Common myeloid progenitor, CD34-positive (primary cell): ENCODE measurements around the gene NIPAL4.

Source experiments
- CTCF ChIA-PET: fragments of 350-600 bp; sonication (Branson Sonifier 250); formaldehyde crosslinking; loops from one replicate; lab custom pipeline; 2021; ENCODE audit warnings: antibody characterized with exemption; lab: Charles Lee
- POLR2A ChIA-PET: fragments of 350-600 bp; sonication (Branson Sonifier 250); formaldehyde crosslinking; loops from one replicate; lab custom pipeline; 2021; ENCODE audit warnings: antibody characterized with exemption; lab: Charles Lee
- DNase-seq, 3 donors: peaks; one replicate each; pipeline versions ENCODE4 v3.0.0 to v3.0.0-alpha.2; 2013
- H3K27ac ChIP-seq, 2 experiments: 1 replicate in 1 of 2; 2 replicates in 1 of 2; pipeline ENCODE4 v1.7.0; 2013; ENCODE audit warnings: inconsistent platforms in 2 of 2, low read length in 2 of 2, mild to moderate bottlenecking in 2 of 2, low read depth in 1 of 2, moderate library complexity in 1 of 2; ENCODE audit not compliant: severe bottlenecking in 2 of 2, insufficient read depth in 1 of 2, poor library complexity in 1 of 2
- H3K27me3 ChIP-seq, 5 experiments: replicated peaks in 2 of 5; 1 replicate in 3 of 5; 2 replicates in 2 of 5; pipeline versions ENCODE4 v1.6.1 to v1.7.0; 2013; ENCODE audit warnings: low read length in 4 of 5, mild to moderate bottlenecking in 2 of 5, moderate library complexity in 2 of 5, inconsistent platforms in 1 of 5; ENCODE audit not compliant: insufficient read depth in 5 of 5, control insufficient read depth in 4 of 5
- H3K36me3 ChIP-seq, 4 experiments: 1 replicate in 2 of 4; 2 replicates in 2 of 4; pipeline versions ENCODE4 v1.6.1 to v1.7.0; 2013; ENCODE audit warnings: low read length in 3 of 4, control low read depth in 1 of 4, mild to moderate bottlenecking in 1 of 4; ENCODE audit not compliant: control insufficient read depth in 4 of 4, insufficient read depth in 4 of 4
- H3K4me1 ChIP-seq, 4 experiments: 1 replicate in 3 of 4; 2 replicates in 1 of 4; pipeline versions ENCODE4 v1.6.1 to v1.7.1; 2013; ENCODE audit warnings: low read length in 3 of 4, mild to moderate bottlenecking in 3 of 4, control low read depth in 1 of 4, inconsistent platforms in 1 of 4, moderate library complexity in 1 of 4; ENCODE audit not compliant: control insufficient read depth in 4 of 4, insufficient read depth in 4 of 4; ENCODE audit errors: control extremely low read depth in 1 of 4
- H3K4me3 ChIP-seq, 7 experiments: 1 replicate in 4 of 7; 2 replicates in 3 of 7; pipeline versions ENCODE4 v1.5.1 to v1.7.0; 2013; ENCODE audit warnings: mild to moderate bottlenecking in 7 of 7, low read length in 6 of 7, moderate library complexity in 6 of 7, inconsistent platforms in 2 of 7, low read depth in 2 of 7, control low read depth in 1 of 7; ENCODE audit not compliant: insufficient read depth in 4 of 7, control insufficient read depth in 1 of 7; ENCODE audit errors: extremely low read depth in 1 of 7
- H3K9me3 ChIP-seq, 5 experiments: 1 replicate in 4 of 5; 2 replicates in 1 of 5; pipeline versions ENCODE4 v1.6.1 to v1.7.1; 2013; ENCODE audit warnings: low read length in 4 of 5, mild to moderate bottlenecking in 2 of 5, inconsistent platforms in 1 of 5, low read depth in 1 of 5, moderate library complexity in 1 of 5; ENCODE audit not compliant: control insufficient read depth in 4 of 5, insufficient read depth in 2 of 5; ENCODE audit errors: control extremely low read depth in 1 of 5
- WGBS: methylation state at CpG from one replicate; pipeline ENCODE4 v1.1.5; 2013; ENCODE audit not compliant: insufficient coverage; 5-methylcytosine and 5-hydroxymethylcytosine counted together

NIPAL4 gene

GRCh38 chr5:157477814-157478494, 17.9 kb downstream of the NIPAL4 start:
- no peak for DNase-seq
- WGBS, result 100% methylated on average over 4 of the region's 5 CpGs
- Histone ChIP-seq H3K4me3 (no peak overlapping the region), H3K36me3 (no peaks in the 10 kb centered on the region), H3K9me3 (no peaks in the 10 kb centered on the region), H3K27ac (no peak overlapping the region), H3K4me1 (peaks cover 0 to 5% (median 0%) of the 10 kb centered on the region in 4 experiments), H3K27me3 (no peaks in the 10 kb centered on the region)
- ChIA-PET POLR2A (no interaction called here), CTCF (interaction anchor here (0.8 to 9.0 kb wide), 9 partner anchors 20 to 330 kb away, joined by 3 to 68 read pairs (median 3); a partner anchor contains a TSS)

GRCh38 chr5:157478726-157479125, 18.7 kb downstream of the NIPAL4 start:
- POLR2A ChIA-PET, result no interaction called here

GRCh38 chr5:157479166-157479565, 19.2 kb downstream of the NIPAL4 start:
- CTCF ChIA-PET, result interaction anchor here (0.8 to 9.0 kb wide), 6 partner anchors 10 to 264 kb away, joined by 3 to 68 read pairs (median 4); partner anchors contain the start of gene LSM11
- Histone ChIP-seq H3K9me3 (no peaks in the 10 kb centered on the region), H3K4me3 (no peak overlapping the region), H3K4me1 (no peaks in the 10 kb centered on the region), H3K27ac (no peak overlapping the region), H3K27me3 (no peaks in the 10 kb centered on the region), H3K36me3 (no peaks in the 10 kb centered on the region)
- no peak for DNase-seq
- POLR2A ChIA-PET, result no interaction called here
- WGBS, result 100% methylated on average over 3 of the region's 4 CpGs

More at GRCh38 chr5:157478726-157479125, 18.7 kb downstream of the NIPAL4 start:
- Histone ChIP-seq H3K4me3 (no peak overlapping the region), H3K9me3 (no peaks in the 10 kb centered on the region), H3K27ac (no peak overlapping the region), H3K36me3 (no peaks in the 10 kb centered on the region), H3K27me3 (no peaks in the 10 kb centered on the region), H3K4me1 (no peaks in the 10 kb centered on the region)
- CTCF ChIA-PET, result interaction anchor here (1.1 to 9.0 kb wide), 4 partner anchors 11 to 136 kb away, joined by 3 to 68 read pairs (median 4); a partner anchor contains a TSS
- no peak for DNase-seq
- 100% methylated on average over 1 of the region's 2 CpGs for whole genome bisulfite sequencing

- DNase-seq, result no peak
- no peak overlapping the region for H3K4me3 ChIP-seq
- H3K27ac ChIP-seq, result no peak overlapping the region
- ChIA-PET CTCF (interaction anchor here (0.8 to 9.0 kb wide), 8 partner anchors 8 to 263 kb away, joined by 3 to 68 read pairs (median 4); partner anchors contain the start of gene LSM11), POLR2A (no interaction called here)
- no peaks in the 10 kb centered on the region for H3K9me3 ChIP-seq
- no peaks in the 10 kb centered on the region for H3K36me3 ChIP-seq
- no peaks in the 10 kb centered on the region for H3K27me3 ChIP-seq
- WGBS, result 92% methylated on average over 13 of the region's 15 CpGs
- no peaks in the 10 kb centered on the region for H3K4me1 ChIP-seq
Observed at GRCh38 chr5:157479612-157480510, 19.8 kb downstream of the NIPAL4 start.

- no peaks in the 10 kb centered on the region for H3K4me1 ChIP-seq
- H3K36me3 ChIP-seq, result no peaks in the 10 kb centered on the region
- ChIA-PET POLR2A (no interaction called here), CTCF (interaction anchor here (2.0 to 9.0 kb wide), 2 partner anchors 10 to 139 kb away, joined by 13 to 68 read pairs; a partner anchor contains a TSS)
- no peak for DNase-seq
- H3K9me3 ChIP-seq, result no peaks in the 10 kb centered on the region
- 95% methylated on average over 2 of the region's 4 CpGs for WGBS
- H3K27ac ChIP-seq, result no peak overlapping the region
- H3K27me3 ChIP-seq, result no peaks in the 10 kb centered on the region
- no peak overlapping the region for H3K4me3 ChIP-seq
Observed at GRCh38 chr5:157481265-157481664, 21.3 kb downstream of the NIPAL4 start.

GRCh38 chr5:157481666-157482065, 21.7 kb downstream of the NIPAL4 start:
- Histone ChIP-seq H3K27me3 (no peaks in the 10 kb centered on the region), H3K4me3 (no peak overlapping the region), H3K36me3 (no peaks in the 10 kb centered on the region), H3K27ac (no peak overlapping the region), H3K9me3 (no peaks in the 10 kb centered on the region), H3K4me1 (no peaks in the 10 kb centered on the region)
- no peak for DNase-seq
- ChIA-PET POLR2A (no interaction called here), CTCF (interaction anchor here (2.0 to 9.0 kb wide), 2 partner anchors 10 to 139 kb away, joined by 13 to 68 read pairs; a partner anchor contains a TSS)
- WGBS, result 96% methylated on average over 4 of the region's 7 CpGs
